ENCODE data around the gene ASAP2. TPM values are rescaled to one million over a fixed set of nuclear protein-coding genes. Genes with fewer than 3 reads are reported as not detected.
A peak's percentile ranks its signal among the peaks of the same experiment; 100 is the strongest.

The ASAP2 gene
- total RNA-seq, 1 donor from 2014 or later: 49.6 TPM

DNA sequence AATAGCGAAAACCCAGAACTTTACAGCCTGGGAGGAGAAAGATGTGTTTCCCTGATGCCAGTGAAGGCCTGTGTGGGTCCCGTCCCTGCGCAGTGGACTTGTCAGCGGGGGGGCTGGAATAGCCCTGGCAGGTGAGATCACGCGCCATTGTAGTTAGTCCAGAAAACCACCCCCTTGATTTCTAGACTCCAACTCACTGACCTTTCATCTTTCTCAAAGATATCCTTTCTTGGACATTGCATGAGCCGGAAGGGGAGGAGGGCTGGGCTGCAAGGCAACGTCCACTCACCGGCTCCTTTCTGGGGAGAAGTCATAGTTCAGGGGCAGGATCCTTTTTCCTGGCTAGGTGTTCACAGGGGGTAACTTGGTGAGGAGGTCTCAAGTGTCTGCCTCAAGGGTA is 22.3 kb upstream of the ASAP2 start:
- peaks cover 9% of the 10 kb centered on the region for H3K36me3 Mint-ChIP-seq (ENCODE audit: unreplicated experiment)
- H3K27ac Mint-ChIP-seq (ENCODE audit: unreplicated experiment): no peak overlapping the region
- H3K9me3 Mint-ChIP-seq (ENCODE audit: unreplicated experiment): no peaks in the 10 kb centered on the region
- peaks cover 12% of the 10 kb centered on the region for H3K27me3 Mint-ChIP-seq (ENCODE audit: unreplicated experiment)
- no peak overlapping the region for H3K4me3 Mint-ChIP-seq (ENCODE audit: unreplicated experiment)
- no peak for DNase-seq
- peaks cover 2% of the 10 kb centered on the region for H3K4me1 Mint-ChIP-seq (ENCODE audit: low read depth, unreplicated experiment)
- TF ChIP-seq, protein P1, sequence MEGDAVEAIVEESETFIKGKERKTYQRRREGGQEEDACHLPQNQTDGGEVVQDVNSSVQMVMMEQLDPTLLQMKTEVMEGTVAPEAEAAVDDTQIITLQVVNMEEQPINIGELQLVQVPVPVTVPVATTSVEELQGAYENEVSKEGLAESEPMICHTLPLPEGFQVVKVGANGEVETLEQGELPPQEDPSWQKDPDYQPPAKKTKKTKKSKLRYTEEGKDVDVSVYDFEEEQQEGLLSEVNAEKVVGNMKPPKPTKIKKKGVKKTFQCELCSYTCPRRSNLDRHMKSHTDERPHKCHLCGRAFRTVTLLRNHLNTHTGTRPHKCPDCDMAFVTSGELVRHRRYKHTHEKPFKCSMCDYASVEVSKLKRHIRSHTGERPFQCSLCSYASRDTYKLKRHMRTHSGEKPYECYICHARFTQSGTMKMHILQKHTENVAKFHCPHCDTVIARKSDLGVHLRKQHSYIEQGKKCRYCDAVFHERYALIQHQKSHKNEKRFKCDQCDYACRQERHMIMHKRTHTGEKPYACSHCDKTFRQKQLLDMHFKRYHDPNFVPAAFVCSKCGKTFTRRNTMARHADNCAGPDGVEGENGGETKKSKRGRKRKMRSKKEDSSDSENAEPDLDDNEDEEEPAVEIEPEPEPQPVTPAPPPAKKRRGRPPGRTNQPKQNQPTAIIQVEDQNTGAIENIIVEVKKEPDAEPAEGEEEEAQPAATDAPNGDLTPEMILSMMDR (IDR thresholded peaks at IDR 0.05; ENCODE audit: partially characterized antibody, unreplicated experiment): no peak

DNA sequence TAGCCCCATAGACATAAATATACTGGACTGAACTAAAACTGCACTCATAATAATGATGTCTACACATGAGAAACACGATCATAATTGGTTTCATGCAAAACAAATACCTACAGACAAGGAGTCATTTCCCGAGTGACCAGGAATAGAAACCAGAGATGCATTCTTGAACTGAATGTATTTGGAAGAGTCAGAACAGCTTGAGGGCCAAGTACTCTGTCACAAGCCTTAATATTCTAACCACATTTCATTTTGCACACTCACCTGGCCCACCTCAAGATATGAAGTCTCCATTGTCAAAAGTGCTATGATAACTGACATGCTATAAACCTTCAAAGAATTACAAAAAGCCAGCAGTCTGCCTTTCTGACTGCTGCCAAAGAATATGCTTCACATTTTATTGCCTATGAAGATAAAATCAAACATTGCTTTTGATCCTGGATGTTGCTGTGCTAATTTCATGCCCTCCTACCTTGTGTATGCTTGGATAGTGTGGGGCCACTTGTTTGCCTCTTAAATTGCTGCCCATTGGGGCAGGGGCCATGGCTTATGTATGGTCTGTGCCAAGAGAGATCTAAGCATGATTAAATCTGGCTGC is 18.9 kb upstream of the ASAP2 start:
- TF ChIP-seq, protein P1 (IDR thresholded peaks at IDR 0.05; ENCODE audit: partially characterized antibody, unreplicated experiment): no peak
- Mint-ChIP-seq H3K27ac (ENCODE audit: unreplicated experiment) (no peak overlapping the region), H3K4me1 (ENCODE audit: low read depth, unreplicated experiment) (peaks cover 1% of the 10 kb centered on the region), H3K36me3 (ENCODE audit: unreplicated experiment) (peaks cover 4% of the 10 kb centered on the region), H3K9me3 (ENCODE audit: unreplicated experiment) (peaks cover 2% of the 10 kb centered on the region), H3K27me3 (ENCODE audit: unreplicated experiment) (peaks cover 14% of the 10 kb centered on the region), H3K4me3 (ENCODE audit: unreplicated experiment) (no peak overlapping the region)
- DNase-seq: no peak

DNA sequence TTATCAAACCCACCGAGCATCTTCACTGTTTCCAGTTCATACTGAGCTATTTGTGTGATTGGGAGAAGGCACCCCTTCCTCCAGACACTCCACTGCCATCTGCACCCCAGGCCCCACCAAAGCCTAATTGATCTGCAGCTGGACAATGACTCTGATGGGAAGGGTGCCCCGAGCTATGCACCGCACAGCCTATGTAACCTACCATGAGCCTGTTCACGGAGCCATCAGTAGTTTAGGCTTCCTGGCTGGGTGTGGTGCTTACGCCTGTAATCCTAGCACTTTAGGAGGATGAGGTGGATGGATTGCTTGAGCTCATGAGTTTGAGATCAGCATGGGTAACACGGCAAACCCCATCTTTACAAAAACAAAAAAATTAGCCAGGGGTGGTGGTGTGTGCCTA is 17.8 kb upstream of the ASAP2 start:
- peaks cover 5% of the 10 kb centered on the region for H3K9me3 Mint-ChIP-seq (ENCODE audit: unreplicated experiment)
- H3K27me3 Mint-ChIP-seq (ENCODE audit: unreplicated experiment): peaks cover 11% of the 10 kb centered on the region
- DNase-seq: no peak
- H3K36me3 Mint-ChIP-seq (ENCODE audit: unreplicated experiment): peaks cover 4% of the 10 kb centered on the region
- H3K27ac Mint-ChIP-seq (ENCODE audit: unreplicated experiment): no peak overlapping the region
- H3K4me1 Mint-ChIP-seq (ENCODE audit: low read depth, unreplicated experiment): peaks cover 3% of the 10 kb centered on the region
- H3K4me3 Mint-ChIP-seq (ENCODE audit: unreplicated experiment): no peak overlapping the region
- TF ChIP-seq, protein P1 (IDR thresholded peaks at IDR 0.05; ENCODE audit: partially characterized antibody, unreplicated experiment): no peak

DNA sequence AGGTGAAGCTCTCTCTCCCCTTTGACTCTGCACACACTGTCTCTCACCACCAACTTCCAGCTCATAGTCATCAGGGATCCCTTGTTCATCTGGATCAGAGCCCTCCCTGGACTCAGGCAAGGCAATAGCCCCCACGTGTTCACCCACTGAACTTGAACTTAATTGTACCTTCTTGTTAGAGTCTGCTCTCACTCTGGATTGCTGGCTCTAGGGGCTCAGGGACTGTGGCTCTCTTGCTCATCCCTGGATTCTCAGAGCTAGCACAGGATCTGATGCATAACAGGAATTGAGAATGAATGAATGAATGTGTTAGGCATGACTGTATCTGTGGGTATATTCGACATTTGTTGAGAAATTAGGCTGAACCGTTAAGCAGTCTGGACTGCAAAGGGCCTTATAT is 16.7 kb upstream of the ASAP2 start:
- Mint-ChIP-seq H3K4me1 (ENCODE audit: low read depth, unreplicated experiment) (peaks cover 3% of the 10 kb centered on the region), H3K4me3 (ENCODE audit: unreplicated experiment) (no peak overlapping the region), H3K27me3 (ENCODE audit: unreplicated experiment) (peaks cover 11% of the 10 kb centered on the region), H3K36me3 (ENCODE audit: unreplicated experiment) (peaks cover 4% of the 10 kb centered on the region), H3K27ac (ENCODE audit: unreplicated experiment) (no peak overlapping the region), H3K9me3 (ENCODE audit: unreplicated experiment) (peaks cover 6% of the 10 kb centered on the region)
- TF ChIP-seq, protein P1 (IDR thresholded peaks at IDR 0.05; ENCODE audit: partially characterized antibody, unreplicated experiment): no peak
- no peak for DNase-seq

DNA sequence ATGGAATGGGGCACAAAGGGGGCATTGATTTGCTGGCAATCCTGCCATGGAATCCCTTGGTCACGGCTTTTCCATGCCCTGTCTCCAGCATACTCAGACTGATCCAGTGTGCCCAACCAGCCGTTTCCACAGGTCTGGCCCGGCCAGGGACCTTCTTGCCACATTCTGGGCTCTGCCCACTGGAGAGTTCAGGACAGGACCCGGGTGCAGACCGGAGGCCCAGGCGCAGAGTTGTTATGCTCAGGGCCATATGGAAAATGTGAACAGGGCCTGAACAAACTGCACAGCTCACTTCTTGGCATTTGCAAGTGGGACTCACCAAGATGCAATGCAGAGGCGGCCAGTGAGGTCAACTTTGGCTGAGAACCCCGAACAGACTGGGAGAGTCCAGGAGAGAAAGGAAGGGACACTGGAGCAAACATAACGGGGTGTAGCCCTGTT is 15.6 kb upstream of the ASAP2 start:
- DNase-seq: peak; percentile 44
- no peak overlapping the region for H3K27ac Mint-ChIP-seq (ENCODE audit: unreplicated experiment)
- H3K4me1 Mint-ChIP-seq (ENCODE audit: low read depth, unreplicated experiment): peaks cover 3% of the 10 kb centered on the region
- TF ChIP-seq, protein P1 (IDR thresholded peaks at IDR 0.05; ENCODE audit: partially characterized antibody, unreplicated experiment): no peak
- H3K4me3 Mint-ChIP-seq (ENCODE audit: unreplicated experiment): no peak overlapping the region
- peaks cover 8% of the 10 kb centered on the region for H3K27me3 Mint-ChIP-seq (ENCODE audit: unreplicated experiment)
- H3K9me3 Mint-ChIP-seq (ENCODE audit: unreplicated experiment): peaks cover 6% of the 10 kb centered on the region
- peaks cover 4% of the 10 kb centered on the region for H3K36me3 Mint-ChIP-seq (ENCODE audit: unreplicated experiment)
